ENCODE measurements around the gene CTBP1.

DNA sequence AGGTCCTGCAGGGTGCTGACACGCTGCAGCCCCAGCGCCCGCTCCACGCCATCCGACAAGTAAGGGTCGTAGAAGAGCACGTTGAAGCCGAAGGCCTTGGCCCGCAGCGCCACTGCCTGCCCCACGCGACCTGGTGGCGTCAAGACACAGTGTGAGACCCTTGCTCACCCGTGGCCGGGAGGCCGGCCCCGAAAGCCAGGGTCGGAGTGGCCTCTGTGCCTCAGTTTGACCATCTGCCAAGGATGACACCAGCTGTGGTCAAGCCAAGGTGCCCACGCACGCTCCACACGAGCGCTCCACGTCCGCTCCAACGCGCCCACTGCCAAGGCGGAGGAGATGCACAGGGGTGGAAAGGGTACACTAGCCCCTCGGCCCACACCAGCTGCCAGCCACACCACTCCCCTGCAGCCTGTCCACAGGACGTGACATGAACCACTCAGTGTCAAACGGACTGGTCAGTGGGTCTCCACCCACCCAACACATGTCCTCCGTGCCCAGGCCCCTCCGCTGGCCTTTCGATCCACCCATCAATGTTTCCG is 32.8 kb downstream of the CTBP1 start:
- TF ChIP-seq, protein P1, sequence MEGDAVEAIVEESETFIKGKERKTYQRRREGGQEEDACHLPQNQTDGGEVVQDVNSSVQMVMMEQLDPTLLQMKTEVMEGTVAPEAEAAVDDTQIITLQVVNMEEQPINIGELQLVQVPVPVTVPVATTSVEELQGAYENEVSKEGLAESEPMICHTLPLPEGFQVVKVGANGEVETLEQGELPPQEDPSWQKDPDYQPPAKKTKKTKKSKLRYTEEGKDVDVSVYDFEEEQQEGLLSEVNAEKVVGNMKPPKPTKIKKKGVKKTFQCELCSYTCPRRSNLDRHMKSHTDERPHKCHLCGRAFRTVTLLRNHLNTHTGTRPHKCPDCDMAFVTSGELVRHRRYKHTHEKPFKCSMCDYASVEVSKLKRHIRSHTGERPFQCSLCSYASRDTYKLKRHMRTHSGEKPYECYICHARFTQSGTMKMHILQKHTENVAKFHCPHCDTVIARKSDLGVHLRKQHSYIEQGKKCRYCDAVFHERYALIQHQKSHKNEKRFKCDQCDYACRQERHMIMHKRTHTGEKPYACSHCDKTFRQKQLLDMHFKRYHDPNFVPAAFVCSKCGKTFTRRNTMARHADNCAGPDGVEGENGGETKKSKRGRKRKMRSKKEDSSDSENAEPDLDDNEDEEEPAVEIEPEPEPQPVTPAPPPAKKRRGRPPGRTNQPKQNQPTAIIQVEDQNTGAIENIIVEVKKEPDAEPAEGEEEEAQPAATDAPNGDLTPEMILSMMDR (IDR thresholded peaks at IDR 0.05; ENCODE audit: poor library complexity, severe bottlenecking): no peak
- TF ChIP-seq EP300 (conservative IDR thresholded peaks at IDR 0.05; ENCODE audit: poor library complexity, severe bottlenecking) (no peak), EZH2 (IDR thresholded peaks at IDR 0.05; ENCODE audit: borderline replicate concordance, insufficient read depth, low read length, poor library complexity, severe bottlenecking) (no peak), MXI1 (conservative IDR thresholded peaks at IDR 0.05; ENCODE audit: poor library complexity, severe bottlenecking) (no peak), RAD21 (conservative IDR thresholded peaks at IDR 0.05) (no peak), POLR2AphosphoS5 (IDR thresholded peaks at IDR 0.05) (no peak), TAF1 (IDR thresholded peaks at IDR 0.05; ENCODE audit: low read depth) (no peak), SMC3 (conservative IDR thresholded peaks at IDR 0.05; ENCODE audit: poor library complexity) (no peak)
- TF ChIP-seq, protein P2, sequence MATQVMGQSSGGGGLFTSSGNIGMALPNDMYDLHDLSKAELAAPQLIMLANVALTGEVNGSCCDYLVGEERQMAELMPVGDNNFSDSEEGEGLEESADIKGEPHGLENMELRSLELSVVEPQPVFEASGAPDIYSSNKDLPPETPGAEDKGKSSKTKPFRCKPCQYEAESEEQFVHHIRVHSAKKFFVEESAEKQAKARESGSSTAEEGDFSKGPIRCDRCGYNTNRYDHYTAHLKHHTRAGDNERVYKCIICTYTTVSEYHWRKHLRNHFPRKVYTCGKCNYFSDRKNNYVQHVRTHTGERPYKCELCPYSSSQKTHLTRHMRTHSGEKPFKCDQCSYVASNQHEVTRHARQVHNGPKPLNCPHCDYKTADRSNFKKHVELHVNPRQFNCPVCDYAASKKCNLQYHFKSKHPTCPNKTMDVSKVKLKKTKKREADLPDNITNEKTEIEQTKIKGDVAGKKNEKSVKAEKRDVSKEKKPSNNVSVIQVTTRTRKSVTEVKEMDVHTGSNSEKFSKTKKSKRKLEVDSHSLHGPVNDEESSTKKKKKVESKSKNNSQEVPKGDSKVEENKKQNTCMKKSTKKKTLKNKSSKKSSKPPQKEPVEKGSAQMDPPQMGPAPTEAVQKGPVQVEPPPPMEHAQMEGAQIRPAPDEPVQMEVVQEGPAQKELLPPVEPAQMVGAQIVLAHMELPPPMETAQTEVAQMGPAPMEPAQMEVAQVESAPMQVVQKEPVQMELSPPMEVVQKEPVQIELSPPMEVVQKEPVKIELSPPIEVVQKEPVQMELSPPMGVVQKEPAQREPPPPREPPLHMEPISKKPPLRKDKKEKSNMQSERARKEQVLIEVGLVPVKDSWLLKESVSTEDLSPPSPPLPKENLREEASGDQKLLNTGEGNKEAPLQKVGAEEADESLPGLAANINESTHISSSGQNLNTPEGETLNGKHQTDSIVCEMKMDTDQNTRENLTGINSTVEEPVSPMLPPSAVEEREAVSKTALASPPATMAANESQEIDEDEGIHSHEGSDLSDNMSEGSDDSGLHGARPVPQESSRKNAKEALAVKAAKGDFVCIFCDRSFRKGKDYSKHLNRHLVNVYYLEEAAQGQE (IDR thresholded peaks at IDR 0.05; ENCODE audit: borderline replicate concordance): no peak
